ENCODE measurements around the gene ORC3.

The ORC3 gene

DNA sequence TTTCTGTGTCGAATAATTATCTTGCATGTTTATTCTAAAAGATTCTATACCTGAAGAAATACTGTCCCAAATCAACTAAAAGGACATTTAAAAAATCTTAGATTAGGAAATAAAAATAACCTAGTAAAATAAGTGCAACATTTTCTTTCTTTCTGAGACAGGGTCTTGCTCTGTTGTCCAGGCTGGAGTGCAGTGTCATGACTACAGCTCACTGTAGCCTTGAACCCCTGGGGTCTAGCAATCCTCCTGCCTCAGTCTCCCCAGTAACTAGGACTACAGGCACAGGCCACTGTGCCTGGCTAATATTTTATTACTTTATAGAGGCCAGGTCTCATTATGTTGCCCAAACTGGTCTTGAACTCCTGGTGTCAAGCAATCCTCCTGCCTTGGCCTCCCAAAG, 48.9 kb upstream of the ORC3 start (continued):
- TF ChIP-seq, protein P1, sequence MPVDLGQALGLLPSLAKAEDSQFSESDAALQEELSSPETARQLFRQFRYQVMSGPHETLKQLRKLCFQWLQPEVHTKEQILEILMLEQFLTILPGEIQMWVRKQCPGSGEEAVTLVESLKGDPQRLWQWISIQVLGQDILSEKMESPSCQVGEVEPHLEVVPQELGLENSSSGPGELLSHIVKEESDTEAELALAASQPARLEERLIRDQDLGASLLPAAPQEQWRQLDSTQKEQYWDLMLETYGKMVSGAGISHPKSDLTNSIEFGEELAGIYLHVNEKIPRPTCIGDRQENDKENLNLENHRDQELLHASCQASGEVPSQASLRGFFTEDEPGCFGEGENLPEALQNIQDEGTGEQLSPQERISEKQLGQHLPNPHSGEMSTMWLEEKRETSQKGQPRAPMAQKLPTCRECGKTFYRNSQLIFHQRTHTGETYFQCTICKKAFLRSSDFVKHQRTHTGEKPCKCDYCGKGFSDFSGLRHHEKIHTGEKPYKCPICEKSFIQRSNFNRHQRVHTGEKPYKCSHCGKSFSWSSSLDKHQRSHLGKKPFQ (tag by site-specific recombination; IDR thresholded peaks at IDR 0.05): no peak
- TF ChIP-seq, protein P2, sequence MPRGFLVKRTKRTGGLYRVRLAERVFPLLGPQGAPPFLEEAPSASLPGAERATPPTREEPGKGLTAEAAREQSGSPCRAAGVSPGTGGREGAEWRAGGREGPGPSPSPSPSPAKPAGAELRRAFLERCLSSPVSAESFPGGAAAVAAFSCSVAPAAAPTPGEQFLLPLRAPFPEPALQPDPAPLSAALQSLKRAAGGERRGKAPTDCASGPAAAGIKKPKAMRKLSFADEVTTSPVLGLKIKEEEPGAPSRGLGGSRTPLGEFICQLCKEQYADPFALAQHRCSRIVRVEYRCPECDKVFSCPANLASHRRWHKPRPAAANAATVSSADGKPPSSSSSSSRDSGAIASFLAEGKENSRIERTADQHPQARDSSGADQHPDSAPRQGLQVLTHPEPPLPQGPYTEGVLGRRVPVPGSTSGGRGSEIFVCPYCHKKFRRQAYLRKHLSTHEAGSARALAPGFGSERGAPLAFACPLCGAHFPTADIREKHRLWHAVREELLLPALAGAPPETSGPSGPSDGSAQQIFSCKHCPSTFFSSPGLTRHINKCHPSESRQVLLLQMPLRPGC (tag by site-specific recombination; IDR thresholded peaks at IDR 0.05): no peak
- no peak for TF ChIP-seq TCF7L2 (IDR thresholded peaks at IDR 0.05; ENCODE audit: borderline replicate concordance, low read depth, low read length)
- TF ChIP-seq, protein P3, sequence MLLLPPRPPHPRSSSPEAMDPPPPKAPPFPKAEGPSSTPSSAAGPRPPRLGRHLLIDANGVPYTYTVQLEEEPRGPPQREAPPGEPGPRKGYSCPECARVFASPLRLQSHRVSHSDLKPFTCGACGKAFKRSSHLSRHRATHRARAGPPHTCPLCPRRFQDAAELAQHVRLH (tag by site-specific recombination; IDR thresholded peaks at IDR 0.05): no peak
- TF ChIP-seq ZNF658 (tag by site-specific recombination; IDR thresholded peaks at IDR 0.05): no peak
- TF ChIP-seq, protein P4, sequence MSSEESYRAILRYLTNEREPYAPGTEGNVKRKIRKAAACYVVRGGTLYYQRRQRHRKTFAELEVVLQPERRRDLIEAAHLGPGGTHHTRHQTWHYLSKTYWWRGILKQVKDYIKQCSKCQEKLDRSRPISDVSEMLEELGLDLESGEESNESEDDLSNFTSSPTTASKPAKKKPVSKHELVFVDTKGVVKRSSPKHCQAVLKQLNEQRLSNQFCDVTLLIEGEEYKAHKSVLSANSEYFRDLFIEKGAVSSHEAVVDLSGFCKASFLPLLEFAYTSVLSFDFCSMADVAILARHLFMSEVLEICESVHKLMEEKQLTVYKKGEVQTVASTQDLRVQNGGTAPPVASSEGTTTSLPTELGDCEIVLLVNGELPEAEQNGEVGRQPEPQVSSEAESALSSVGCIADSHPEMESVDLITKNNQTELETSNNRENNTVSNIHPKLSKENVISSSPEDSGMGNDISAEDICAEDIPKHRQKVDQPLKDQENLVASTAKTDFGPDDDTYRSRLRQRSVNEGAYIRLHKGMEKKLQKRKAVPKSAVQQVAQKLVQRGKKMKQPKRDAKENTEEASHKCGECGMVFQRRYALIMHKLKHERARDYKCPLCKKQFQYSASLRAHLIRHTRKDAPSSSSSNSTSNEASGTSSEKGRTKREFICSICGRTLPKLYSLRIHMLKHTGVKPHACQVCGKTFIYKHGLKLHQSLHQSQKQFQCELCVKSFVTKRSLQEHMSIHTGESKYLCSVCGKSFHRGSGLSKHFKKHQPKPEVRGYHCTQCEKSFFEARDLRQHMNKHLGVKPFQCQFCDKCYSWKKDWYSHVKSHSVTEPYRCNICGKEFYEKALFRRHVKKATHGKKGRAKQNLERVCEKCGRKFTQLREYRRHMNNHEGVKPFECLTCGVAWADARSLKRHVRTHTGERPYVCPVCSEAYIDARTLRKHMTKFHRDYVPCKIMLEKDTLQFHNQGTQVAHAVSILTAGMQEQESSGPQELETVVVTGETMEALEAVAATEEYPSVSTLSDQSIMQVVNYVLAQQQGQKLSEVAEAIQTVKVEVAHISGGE (tag by site-specific recombination; conservative IDR thresholded peaks at IDR 0.05; ENCODE audit: low read depth): no peak
- no peak for TF ChIP-seq ZNF302 (tag by site-specific recombination; IDR thresholded peaks at IDR 0.05; ENCODE audit: low read depth)
- TF ChIP-seq, protein P5, sequence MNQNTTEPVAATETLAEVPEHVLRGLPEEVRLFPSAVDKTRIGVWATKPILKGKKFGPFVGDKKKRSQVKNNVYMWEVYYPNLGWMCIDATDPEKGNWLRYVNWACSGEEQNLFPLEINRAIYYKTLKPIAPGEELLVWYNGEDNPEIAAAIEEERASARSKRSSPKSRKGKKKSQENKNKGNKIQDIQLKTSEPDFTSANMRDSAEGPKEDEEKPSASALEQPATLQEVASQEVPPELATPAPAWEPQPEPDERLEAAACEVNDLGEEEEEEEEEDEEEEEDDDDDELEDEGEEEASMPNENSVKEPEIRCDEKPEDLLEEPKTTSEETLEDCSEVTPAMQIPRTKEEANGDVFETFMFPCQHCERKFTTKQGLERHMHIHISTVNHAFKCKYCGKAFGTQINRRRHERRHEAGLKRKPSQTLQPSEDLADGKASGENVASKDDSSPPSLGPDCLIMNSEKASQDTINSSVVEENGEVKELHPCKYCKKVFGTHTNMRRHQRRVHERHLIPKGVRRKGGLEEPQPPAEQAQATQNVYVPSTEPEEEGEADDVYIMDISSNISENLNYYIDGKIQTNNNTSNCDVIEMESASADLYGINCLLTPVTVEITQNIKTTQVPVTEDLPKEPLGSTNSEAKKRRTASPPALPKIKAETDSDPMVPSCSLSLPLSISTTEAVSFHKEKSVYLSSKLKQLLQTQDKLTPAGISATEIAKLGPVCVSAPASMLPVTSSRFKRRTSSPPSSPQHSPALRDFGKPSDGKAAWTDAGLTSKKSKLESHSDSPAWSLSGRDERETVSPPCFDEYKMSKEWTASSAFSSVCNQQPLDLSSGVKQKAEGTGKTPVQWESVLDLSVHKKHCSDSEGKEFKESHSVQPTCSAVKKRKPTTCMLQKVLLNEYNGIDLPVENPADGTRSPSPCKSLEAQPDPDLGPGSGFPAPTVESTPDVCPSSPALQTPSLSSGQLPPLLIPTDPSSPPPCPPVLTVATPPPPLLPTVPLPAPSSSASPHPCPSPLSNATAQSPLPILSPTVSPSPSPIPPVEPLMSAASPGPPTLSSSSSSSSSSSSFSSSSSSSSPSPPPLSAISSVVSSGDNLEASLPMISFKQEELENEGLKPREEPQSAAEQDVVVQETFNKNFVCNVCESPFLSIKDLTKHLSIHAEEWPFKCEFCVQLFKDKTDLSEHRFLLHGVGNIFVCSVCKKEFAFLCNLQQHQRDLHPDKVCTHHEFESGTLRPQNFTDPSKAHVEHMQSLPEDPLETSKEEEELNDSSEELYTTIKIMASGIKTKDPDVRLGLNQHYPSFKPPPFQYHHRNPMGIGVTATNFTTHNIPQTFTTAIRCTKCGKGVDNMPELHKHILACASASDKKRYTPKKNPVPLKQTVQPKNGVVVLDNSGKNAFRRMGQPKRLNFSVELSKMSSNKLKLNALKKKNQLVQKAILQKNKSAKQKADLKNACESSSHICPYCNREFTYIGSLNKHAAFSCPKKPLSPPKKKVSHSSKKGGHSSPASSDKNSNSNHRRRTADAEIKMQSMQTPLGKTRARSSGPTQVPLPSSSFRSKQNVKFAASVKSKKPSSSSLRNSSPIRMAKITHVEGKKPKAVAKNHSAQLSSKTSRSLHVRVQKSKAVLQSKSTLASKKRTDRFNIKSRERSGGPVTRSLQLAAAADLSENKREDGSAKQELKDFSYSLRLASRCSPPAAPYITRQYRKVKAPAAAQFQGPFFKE (tag by site-specific recombination; IDR thresholded peaks at IDR 0.05; ENCODE audit: borderline replicate concordance): no peak
- TF ChIP-seq ZNF341 (tag by site-specific recombination; IDR thresholded peaks at IDR 0.05; ENCODE audit: low read depth): no peak

DNA sequence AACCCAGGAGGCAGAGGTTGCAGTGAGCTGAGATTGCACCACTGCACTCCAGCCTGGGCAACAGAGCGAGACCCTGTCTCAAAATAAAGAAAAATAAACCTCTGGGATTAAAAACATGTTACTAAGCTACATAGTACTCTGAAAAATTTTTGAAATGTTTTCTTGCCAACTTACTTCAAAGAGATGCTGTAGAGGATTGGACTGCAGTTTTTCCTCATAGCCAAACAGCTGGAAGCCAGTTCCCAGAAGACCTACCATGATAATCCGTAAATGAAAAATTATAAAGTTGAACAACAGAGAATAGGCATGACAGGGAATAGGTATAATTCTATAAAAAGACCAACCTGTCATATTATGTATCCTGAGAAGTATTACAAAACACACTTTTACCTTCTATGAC, 48.2 kb upstream of the ORC3 start:
- TF ChIP-seq, protein P6, sequence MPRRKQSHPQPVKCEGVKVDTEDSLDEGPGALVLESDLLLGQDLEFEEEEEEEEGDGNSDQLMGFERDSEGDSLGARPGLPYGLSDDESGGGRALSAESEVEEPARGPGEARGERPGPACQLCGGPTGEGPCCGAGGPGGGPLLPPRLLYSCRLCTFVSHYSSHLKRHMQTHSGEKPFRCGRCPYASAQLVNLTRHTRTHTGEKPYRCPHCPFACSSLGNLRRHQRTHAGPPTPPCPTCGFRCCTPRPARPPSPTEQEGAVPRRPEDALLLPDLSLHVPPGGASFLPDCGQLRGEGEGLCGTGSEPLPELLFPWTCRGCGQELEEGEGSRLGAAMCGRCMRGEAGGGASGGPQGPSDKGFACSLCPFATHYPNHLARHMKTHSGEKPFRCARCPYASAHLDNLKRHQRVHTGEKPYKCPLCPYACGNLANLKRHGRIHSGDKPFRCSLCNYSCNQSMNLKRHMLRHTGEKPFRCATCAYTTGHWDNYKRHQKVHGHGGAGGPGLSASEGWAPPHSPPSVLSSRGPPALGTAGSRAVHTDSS (tag by site-specific recombination; IDR thresholded peaks at IDR 0.05): no peak
- TF ChIP-seq ZNF10 (tag by site-specific recombination; IDR thresholded peaks at IDR 0.05) (no peak), ZNF391 (tag by site-specific recombination; IDR thresholded peaks at IDR 0.05; ENCODE audit: borderline replicate concordance, low read depth) (no peak)
- no peak overlapping the region for H3K27ac ChIP-seq (ENCODE audit: extremely low read depth, low read depth, low read length)
- H3K36me3 ChIP-seq (ENCODE audit: control insufficient read depth in 2 of 2, insufficient read depth in 1 of 2, low read length in 2 of 2): peaks cover 22 to 71% of the 10 kb centered on the region in 2 experiments
- no peaks in the 10 kb centered on the region for H3K9me3 ChIP-seq (ENCODE audit: control insufficient read depth, insufficient read depth, low read depth, low read length)
- ChIA-PET CTCF (interaction anchor here (1.2 kb wide), 1 partner anchor 9 kb away, joined by 4 read pairs; no protein-coding TSS in a partner anchor), POLR2A (no interaction called here)
- H3K4me3 ChIP-seq (ENCODE audit: low read depth, low read length): no peak overlapping the region
- no peaks in the 10 kb centered on the region for H3K4me1 ChIP-seq (ENCODE audit: control insufficient read depth, insufficient read depth, low read length)
